Epithelial cell of proximal tubule (primary cell): Measurements from ENCODE around the gene FRMD3. TPM values are rescaled to one million over a fixed set of nuclear protein-coding genes. Genes with fewer than 3 reads are reported as not detected.
"Not testable (repeated sequence)": the region's sequence is repeated elsewhere in the genome, so short reads cannot be mapped to it uniquely, and the experiment has no call there.

Experiments
- DNase-seq: peaks from one replicate; pipeline ENCODE4 v3.0.0-alpha.2; 2011; ENCODE audit warnings: low read depth
- H3K4me3 ChIP-seq: 2 replicates; pipeline ENCODE4 v1.5.1; 2011; ENCODE audit warnings: low read depth, mild to moderate bottlenecking, low read length
- CTCF ChIP-seq: conservative IDR thresholded peaks from 2 replicates; pipeline ENCODE4 v1.5.1; 2012; ENCODE audit warnings: low read depth, mild to moderate bottlenecking, low read length
- total RNA-seq: library from RNA; depleted of rRNA; stranded (reverse); fragments of >200 nt; gene quantifications from 2 replicates; pipeline ENCODE4 v1.2.3, GENCODE V29; 2015

Gene FRMD3
- total RNA-seq, 1 donor from 2014 or later = 2.4 TPM

GRCh38 chr9:83523684-83524083 is 14.5 kb downstream of the FRMD3 start:
- TF ChIP-seq CTCF = peak; percentile 8
- H3K4me3 ChIP-seq = no peak overlapping the region
- no peak for DNase-seq

GRCh38 chr9:83521411-83521810 is 16.8 kb downstream of the FRMD3 start:
- no peak overlapping the region for H3K4me3 ChIP-seq
- DNase-seq = no peak

GRCh38 chr9:83521011-83521410 is 17.2 kb downstream of the FRMD3 start:
- no peak for TF ChIP-seq CTCF
- DNase-seq = no peak
- H3K4me3 ChIP-seq = no peak overlapping the region

More at GRCh38 chr9:83521411-83521810, 16.8 kb downstream of the FRMD3 start:
- TF ChIP-seq CTCF = no peak

GRCh38 chr9:83520292-83520691 is 17.9 kb downstream of the FRMD3 start:
- no peak for TF ChIP-seq CTCF
- DNase-seq = no peak

GRCh38 chr9:83517980-83518379 is 20.2 kb downstream of the FRMD3 start:
- H3K4me3 ChIP-seq, DNase-seq: not testable (repeated sequence)

More at GRCh38 chr9:83520292-83520691, 17.9 kb downstream of the FRMD3 start:
- no peak overlapping the region for H3K4me3 ChIP-seq

GRCh38 chr9:83514767-83515166 is 23.4 kb downstream of the FRMD3 start:
- TF ChIP-seq CTCF = no peak
- H3K4me3 ChIP-seq = no peak overlapping the region

GRCh38 chr9:83512621-83513020 is 25.6 kb downstream of the FRMD3 start:
- no peak overlapping the region for H3K4me3 ChIP-seq
- TF ChIP-seq CTCF = no peak
- DNase-seq = no peak

More at GRCh38 chr9:83514767-83515166, 23.4 kb downstream of the FRMD3 start:
- DNase-seq = no peak
